ENCODE results near the gene KRT28. TPM values are rescaled to one million over a fixed set of nuclear protein-coding genes. Genes with fewer than 3 reads are reported as not detected.
"Not testable (repeated sequence)": the region's sequence is repeated elsewhere in the genome, so short reads cannot be mapped to it uniquely, and the experiment has no call there.

KRT28 gene
- total RNA-seq, 4 donors from 2014 or later: not detected

- intact Hi-C loops (cut with DNase I): no loop called here
- WGBS, 2 donors: 92 to 94% methylated on average over 3 of the region's 3 CpGs
- TF ChIP-seq CTCF (IDR thresholded peaks at IDR 0.05) (no peak), POLR2A (IDR thresholded peaks at IDR 0.05) (no peak)
- Histone ChIP-seq H3K4me3 (no peak overlapping the region), H3K27me3 (peaks cover 0 to 17% (median 2%) of the 10 kb centered on the region in 4 donors), H3K4me1 (peaks cover 0 to 21% (median 8%) of the 10 kb centered on the region in 3 donors), H3K36me3 (peaks cover 0 to 13% (median 0%) of the 10 kb centered on the region in 3 donors), H3K27ac (no peak overlapping the region), H3K9me3 (no peaks in the 10 kb centered on the region)
- no peak for DNase-seq
Measured at GRCh38 chr17:40816569-40816968, 16.8 kb upstream of the KRT28 start.

- intact Hi-C loops (cut with DNase I): no loop called here
- peaks cover 0 to 21% (median 8%) of the 10 kb centered on the region in 3 donors for H3K4me1 ChIP-seq
- peaks cover 0 to 13% (median 0%) of the 10 kb centered on the region in 3 donors for H3K36me3 ChIP-seq
- no peaks in the 10 kb centered on the region for H3K9me3 ChIP-seq
- H3K4me3 ChIP-seq: no peak overlapping the region
- peaks cover 0 to 22% (median 2%) of the 10 kb centered on the region in 4 donors for H3K27me3 ChIP-seq
- no peak for DNase-seq
- TF ChIP-seq CTCF (IDR thresholded peaks at IDR 0.05) (no peak), POLR2A (IDR thresholded peaks at IDR 0.05) (no peak)
- WGBS, 2 donors: 90 to 92% methylated on average over 1 of the region's 1 CpG
- no peak overlapping the region for H3K27ac ChIP-seq
Measured at GRCh38 chr17:40815381-40815780, 15.6 kb upstream of the KRT28 start.

- H3K27me3 ChIP-seq: peaks cover 0 to 29% (median 2%) of the 10 kb centered on the region in 4 donors
- H3K4me3 ChIP-seq; intact Hi-C loops (cut with DNase I); H3K27ac ChIP-seq; DNase-seq; H3K9me3 ChIP-seq: not testable (repeated sequence)
- H3K4me1 ChIP-seq: peaks cover 0 to 15% (median 6%) of the 10 kb centered on the region in 3 donors
- 72 to 83% methylated on average over 3 of the region's 3 CpGs for WGBS, 2 donors
- H3K36me3 ChIP-seq: peaks cover 0 to 13% (median 0%) of the 10 kb centered on the region in 3 donors
Measured at GRCh38 chr17:40814657-40815056, 14.9 kb upstream of the KRT28 start.

GRCh38 chr17:40813804-40814203 lies 14.0 kb upstream of the KRT28 start:
- Histone ChIP-seq H3K27ac (no peak overlapping the region), H3K9me3 (no peaks in the 10 kb centered on the region), H3K27me3 (peaks cover 0 to 37% (median 2%) of the 10 kb centered on the region in 4 donors), H3K36me3 (peaks cover 0 to 13% (median 0%) of the 10 kb centered on the region in 3 donors), H3K4me3 (no peak overlapping the region), H3K4me1 (peaks cover 0 to 9% (median 5%) of the 10 kb centered on the region in 3 donors)
- TF ChIP-seq POLR2A (IDR thresholded peaks at IDR 0.05) (no peak), CTCF (IDR thresholded peaks at IDR 0.05) (no peak)
- DNase-seq: no peak
- intact Hi-C loops (cut with DNase I): no loop called here
- WGBS, 2 donors: 30 to 33% methylated on average over 4 of the region's 4 CpGs

- no peak for DNase-seq
- H3K4me3 ChIP-seq: no peak overlapping the region
Measured at GRCh38 chr17:40812639-40813038, 12.9 kb upstream of the KRT28 start.

More at GRCh38 chr17:40812639-40813038, 12.9 kb upstream of the KRT28 start:
- Histone ChIP-seq H3K27ac (no peak overlapping the region), H3K36me3 (peaks cover 0 to 11% (median 0%) of the 10 kb centered on the region in 3 donors), H3K9me3 (no peaks in the 10 kb centered on the region), H3K4me1 (peaks cover 0 to 1% (median 0%) of the 10 kb centered on the region in 3 donors), H3K27me3 (peaks cover 0 to 49% (median 2%) of the 10 kb centered on the region in 4 donors)
- intact Hi-C loops (cut with DNase I): no loop called here
- TF ChIP-seq POLR2A (IDR thresholded peaks at IDR 0.05): no peak
- no peak for TF ChIP-seq CTCF (IDR thresholded peaks at IDR 0.05)
- WGBS, 2 donors: 82 to 93% methylated on average over 3 of the region's 3 CpGs
